GM12891 (cell line): ENCODE measurements around the gene FLACC1.
"Not testable (repeated sequence)": the region's sequence is repeated elsewhere in the genome, so short reads cannot be mapped to it uniquely, and the experiment has no call there.

Experiments used
- DNase-seq: peaks from one replicate; pipeline ENCODE4 v3.0.0; 2011; ENCODE audit warnings: low spot score; ENCODE audit not compliant: insufficient read length
- FAIRE-seq: peaks from 2 replicates; lab custom pipeline; 2011; peaks lifted over from hg19 to GRCh38; lab: Jason Lieb, UNC
- PAX5 ChIP-seq: IDR thresholded peaks from 2 replicates; pipeline ENCODE4 v1.6.1; 2011; ENCODE audit warnings: low read length, moderate library complexity, mild to moderate bottlenecking; ENCODE audit not compliant: insufficient read depth, severe bottlenecking
- POLR2A ChIP-seq: IDR thresholded peaks from 2 replicates; pipeline ENCODE4 v1.6.1; 2011; ENCODE audit warnings: low read depth, low read length, control low read depth
- POLR2AphosphoS5 ChIP-seq: IDR thresholded peaks from 2 replicates; pipeline ENCODE4 v1.6.1; 2011; ENCODE audit warnings: low read depth, low read length, control low read depth
- POU2F2 ChIP-seq: IDR thresholded peaks from 2 replicates; pipeline ENCODE4 v1.6.1; 2011; ENCODE audit warnings: low read depth, mild to moderate bottlenecking, control low read depth, low read length, moderate library complexity
- SPI1 ChIP-seq: IDR thresholded peaks from 2 replicates; pipeline ENCODE4 v1.6.1; 2011; ENCODE audit warnings: low read depth, low read length, control low read depth
- TAF1 ChIP-seq: IDR thresholded peaks from 2 replicates; pipeline ENCODE4 v1.6.1; 2011; ENCODE audit warnings: low read depth, low read length, control low read depth

The FLACC1 gene

GRCh38 chr2:201378496-201379397, 21.6 kb upstream of the FLACC1 start:
- TF ChIP-seq SPI1: no peak
- no peak for TF ChIP-seq POLR2A
- TF ChIP-seq POU2F2: no peak
- no peak for TF ChIP-seq PAX5
- TF ChIP-seq TAF1: no peak
- TF ChIP-seq POLR2AphosphoS5: no peak
- FAIRE-seq: no peak
- DNase-seq: no peak

GRCh38 chr2:201377218-201377617, 20.1 kb upstream of the FLACC1 start:
- no peak for DNase-seq
- TF ChIP-seq POLR2A (no peak), POLR2AphosphoS5 (no peak), SPI1 (no peak), TAF1 (no peak), PAX5 (no peak), POU2F2 (no peak)
- FAIRE-seq: no peak

GRCh38 chr2:201369775-201370174, 12.6 kb upstream of the FLACC1 start:
- TF ChIP-seq TAF1 (no peak), PAX5 (no peak), POLR2A (no peak), POU2F2 (no peak), SPI1 (no peak), POLR2AphosphoS5 (no peak)
- FAIRE-seq (no peak), DNase-seq (no peak)

GRCh38 chr2:201369318-201369717, 12.2 kb upstream of the FLACC1 start:
- FAIRE-seq: not testable (repeated sequence)

GRCh38 chr2:201366146-201366545, 9.0 kb upstream of the FLACC1 start:
- FAIRE-seq (no peak), DNase-seq (no peak)
- no peak for TF ChIP-seq POU2F2
- TF ChIP-seq SPI1: no peak
- TF ChIP-seq PAX5: no peak
- no peak for TF ChIP-seq POLR2A
- TF ChIP-seq TAF1: no peak
- no peak for TF ChIP-seq POLR2AphosphoS5

More at GRCh38 chr2:201369318-201369717, 12.2 kb upstream of the FLACC1 start:
- not testable (repeated sequence) for DNase-seq

- FAIRE-seq (peak; percentile 87), DNase-seq (no peak)
- no peak for TF ChIP-seq POU2F2
- no peak for TF ChIP-seq SPI1
- TF ChIP-seq TAF1: no peak
- TF ChIP-seq PAX5: no peak
- no peak for TF ChIP-seq POLR2A
- TF ChIP-seq POLR2AphosphoS5: no peak
Measured at GRCh38 chr2:201363857-201364560, 6.9 kb upstream of the FLACC1 start.

GRCh38 chr2:201362396-201362795, 5.3 kb upstream of the FLACC1 start:
- TF ChIP-seq TAF1: no peak
- no peak for TF ChIP-seq POLR2A
- TF ChIP-seq POLR2AphosphoS5: no peak
- no peak for TF ChIP-seq POU2F2
- no peak for TF ChIP-seq SPI1
- TF ChIP-seq PAX5: no peak
- FAIRE-seq (no peak), DNase-seq (no peak)

GRCh38 chr2:201361078-201361733, 4.1 kb upstream of the FLACC1 start:
- no peak for TF ChIP-seq PAX5
- TF ChIP-seq POU2F2: no peak
- no peak for TF ChIP-seq TAF1
- no peak for TF ChIP-seq POLR2AphosphoS5
- no peak for TF ChIP-seq SPI1
- TF ChIP-seq POLR2A: no peak
- FAIRE-seq: no peak
- no peak for DNase-seq

GRCh38 chr2:201360256-201360655, 3.1 kb upstream of the FLACC1 start:
- FAIRE-seq (no peak), DNase-seq (no peak)
- no peak for TF ChIP-seq POLR2A
- TF ChIP-seq SPI1: no peak
